SK-N-SH (cell line): Measurements from ENCODE around the gene KRTAP19-1. TPM values are rescaled to one million over a fixed set of nuclear protein-coding genes. Genes with fewer than 3 reads are reported as not detected.
A peak's percentile ranks its signal among the peaks of the same experiment; 100 is the strongest.

Experiments used
- CTCF ChIA-PET: fragments of 300-600, 350-600 bp; formaldehyde crosslinking; extraction: SDS; loops from one replicate; lab custom pipeline; 2021; lab: Yijun Ruan, JAX
- POLR2A ChIA-PET: fragments of 350-600 bp; sonication (Branson Sonifier 250); formaldehyde crosslinking; extraction: SDS; loops from one replicate; lab custom pipeline; 2020; ENCODE audit warnings: antibody characterized with exemption, inconsistent platforms; lab: Yijun Ruan, JAX
- DNase-seq: peaks from one replicate; pipeline ENCODE4 v3.0.0; 2012
- H2AFZ ChIP-seq: fragments of 200-600 bp; sonication (generic); 2 replicates; pipeline ENCODE4 v1.8.1; 2016; ENCODE audit warnings: antibody characterized with exemption, mild to moderate bottlenecking, low read depth
- H3F3A ChIP-seq: fragments of 200-600 bp; sonication (generic); replicated peaks from 2 replicates; pipeline ENCODE3; 2016; ENCODE audit warnings: antibody characterized with exemption, mild to moderate bottlenecking; ENCODE audit not compliant: insufficient read depth
- H3K27ac ChIP-seq, 2 experiments: fragments of 200-500 bp in 1 of 2; fragments of 200-600 bp in 1 of 2; sonication (Bioruptor generic) in 1 of 2; sonication (generic), shearing (Covaris generic) in 1 of 2; 2 replicates each; pipeline versions ENCODE4 v1.5.1 to v1.6.1; 2014 to 2016; ENCODE audit warnings: low read depth in 2 of 2, inconsistent platforms in 1 of 2, low read length in 1 of 2, mild to moderate bottlenecking in 1 of 2, mixed read lengths in 1 of 2
- H3K27me3 ChIP-seq: fragments of 200-600 bp; sonication (generic), shearing (Covaris generic); 2 replicates; pipeline ENCODE4 v1.6.1; 2016; ENCODE audit warnings: mixed run types; ENCODE audit not compliant: insufficient read depth
- H3K36me3 ChIP-seq, 2 experiments: fragments of 200-500 bp in 1 of 2; fragments of 200-600 bp in 1 of 2; sonication (Bioruptor generic) in 1 of 2; sonication (generic) in 1 of 2; replicated peaks in 1 of 2; 2 replicates each; pipeline versions ENCODE3 to v1.5.1; 2014 to 2016; ENCODE audit warnings: low read length in 1 of 2, mild to moderate bottlenecking in 1 of 2; ENCODE audit not compliant: insufficient read depth in 2 of 2, control insufficient read depth in 1 of 2
- H3K4me1 ChIP-seq, 2 experiments: fragments of 200-500 bp in 1 of 2; fragments of 200-600 bp in 1 of 2; sonication (Bioruptor generic) in 1 of 2; sonication (generic), shearing (Covaris generic) in 1 of 2; 2 replicates each; pipeline versions ENCODE4 v1.5.1 to v1.6.1; 2014 to 2016; ENCODE audit warnings: low read depth in 1 of 2, low read length in 1 of 2, mixed run types in 1 of 2; ENCODE audit not compliant: insufficient read depth in 2 of 2, control insufficient read depth in 1 of 2
- H3K4me2 ChIP-seq: fragments of 200-600 bp; sonication (generic), shearing (Covaris generic); 2 replicates; pipeline ENCODE4 v1.6.1; 2017; ENCODE audit warnings: mixed run types
- H3K4me3 ChIP-seq, 2 experiments: fragments of 200-500 bp in 1 of 2; fragments of 200-600 bp in 1 of 2; sonication (Bioruptor generic) in 1 of 2; sonication (generic), shearing (Covaris generic) in 1 of 2; 2 replicates each; pipeline versions ENCODE4 v1.5.1 to v1.8.1; 2014 to 2016; ENCODE audit warnings: low read depth in 2 of 2, inconsistent platforms in 1 of 2, low read length in 1 of 2, mild to moderate bottlenecking in 1 of 2, mixed read lengths in 1 of 2, moderate library complexity in 1 of 2
- H3K79me2 ChIP-seq: fragments of 200-600 bp; sonication (generic); 2 replicates; pipeline ENCODE4 v1.8.1; 2017; ENCODE audit warnings: mild to moderate bottlenecking; ENCODE audit not compliant: insufficient read depth
- H3K9ac ChIP-seq: fragments of 200-600 bp; sonication (generic); 2 replicates; pipeline ENCODE4 v1.6.1; 2017; ENCODE audit warnings: mixed run types
- H3K9me2 ChIP-seq: fragments of 200-600 bp; sonication (generic); 2 replicates; pipeline ENCODE4 v1.6.1; 2017; ENCODE audit warnings: mixed run types
- H3K9me3 ChIP-seq: fragments of 200-600 bp; sonication (generic); 2 replicates; pipeline ENCODE4 v1.6.1; 2017; ENCODE audit warnings: mixed run types, mild to moderate bottlenecking, moderate library complexity
- H4K20me1 ChIP-seq: fragments of 200-600 bp; sonication (generic); 2 replicates; pipeline ENCODE4 v1.6.1; 2017; ENCODE audit warnings: mild to moderate bottlenecking, mixed run types; ENCODE audit not compliant: insufficient read depth
- FOSL2 ChIP-seq: IDR thresholded peaks from 2 replicates; pipeline ENCODE4 v1.4.0; 2012; ENCODE audit warnings: low read depth, mild to moderate bottlenecking, moderate library complexity, borderline replicate concordance
- FOXJ3 ChIP-seq: sonication (generic); formaldehyde crosslinking; IDR thresholded peaks from 2 replicates; pipeline ENCODE4 v1.5.1; 2020; ENCODE audit warnings: mild to moderate bottlenecking, missing genetic modification reagents
- MEF2A ChIP-seq: IDR thresholded peaks from 2 replicates; pipeline ENCODE4 v1.4.0; 2012; ENCODE audit warnings: low read depth, borderline replicate concordance
- RAD21 ChIP-seq: IDR thresholded peaks from 2 replicates; pipeline ENCODE4 v1.6.1; 2012; ENCODE audit warnings: mild to moderate bottlenecking, low read length
- SMC3 ChIP-seq: IDR thresholded peaks from 2 replicates; pipeline ENCODE4 v1.6.1; 2012; ENCODE audit warnings: low read depth, low read length, improper control_type of control experiment
- WGBS: methylation state at CpG from one replicate; pipeline ENCODE4 v1.1.6; 2017; ENCODE audit warnings: low lambda C conversion rate; 5-methylcytosine and 5-hydroxymethylcytosine counted together
- polyA plus RNA-seq, 3 experiments: library from polyadenylated mRNA; depleted of rRNA; stranded (reverse); fragments of >200 nt; gene quantifications; 2 replicates each; pipeline ENCODE4 v1.2.3, GENCODE V29; 2012
- TF ChIP-seq, protein P1 (sequence below): IDR thresholded peaks from 2 replicates; pipeline ENCODE4 v1.4.0; 2012; ENCODE audit warnings: low read depth
- TF ChIP-seq, protein P2 (sequence below): fragments of 150-350 bp; IDR thresholded peaks from 2 replicates; pipeline ENCODE4 v1.6.1; 2017; ENCODE audit warnings: antibody characterized with exemption, low read length, low read depth, borderline replicate concordance
- TF ChIP-seq, protein P3 (sequence below): fragments of 200-600 bp; sonication (generic); IDR thresholded peaks from 2 replicates; pipeline ENCODE4 v1.6.1; 2017; ENCODE audit warnings: antibody characterized with exemption, mild to moderate bottlenecking, moderate library complexity

The KRTAP19-1 gene
- polyA plus RNA-seq, 1 of the 3 experiments (the other 2 are of a cell fraction), result not detected

DNA sequence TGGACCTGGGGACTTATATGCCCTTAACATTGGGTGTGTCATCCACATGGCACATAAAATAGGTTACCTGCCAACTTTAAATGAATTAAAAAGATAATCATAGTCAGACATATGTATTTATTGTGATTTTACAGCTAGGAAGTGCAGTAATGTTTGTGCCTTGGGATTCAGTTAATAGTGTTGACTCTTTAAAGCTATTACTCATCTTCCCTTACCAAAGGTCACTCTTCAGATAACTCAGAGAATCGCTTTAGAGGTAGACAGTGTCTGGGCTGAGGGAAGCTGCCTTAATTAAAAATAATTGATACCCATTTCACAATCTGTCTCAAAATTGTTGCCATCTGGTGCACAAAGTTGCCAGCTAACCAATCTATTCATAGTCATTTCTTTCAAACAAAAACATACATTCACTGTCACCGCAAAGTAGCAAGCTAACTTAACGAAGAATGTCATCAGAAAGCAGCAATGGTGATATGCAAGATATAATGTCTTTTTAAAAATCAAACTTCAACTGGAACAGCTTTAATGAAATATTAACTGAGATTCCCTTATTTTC lies 43.1 kb downstream of the KRTAP19-1 start:
- Histone ChIP-seq H3K9ac (no peak overlapping the region), H3K4me2 (no peak overlapping the region), H3K9me2 (no peaks in the 10 kb centered on the region), H3K4me3 (no peak overlapping the region), H3K36me3 (no peaks in the 10 kb centered on the region), H3F3A (no peaks in the 10 kb centered on the region), H3K79me2 (no peaks in the 10 kb centered on the region), H4K20me1 (no peaks in the 10 kb centered on the region), H2AFZ (no peak overlapping the region), H3K9me3 (no peaks in the 10 kb centered on the region), H3K27me3 (peaks cover 5% of the 10 kb centered on the region; the same call in 1 of the 2 replicates), H3K4me1 (no peaks in the 10 kb centered on the region), H3K27ac (no peak overlapping the region)
- 5% methylated on average over 3 of the region's 3 CpGs for WGBS
- TF ChIP-seq, protein P1, sequence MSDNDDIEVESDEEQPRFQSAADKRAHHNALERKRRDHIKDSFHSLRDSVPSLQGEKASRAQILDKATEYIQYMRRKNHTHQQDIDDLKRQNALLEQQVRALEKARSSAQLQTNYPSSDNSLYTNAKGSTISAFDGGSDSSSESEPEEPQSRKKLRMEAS, result no peak
- TF ChIP-seq MEF2A, result no peak
- TF ChIP-seq, protein P2, sequence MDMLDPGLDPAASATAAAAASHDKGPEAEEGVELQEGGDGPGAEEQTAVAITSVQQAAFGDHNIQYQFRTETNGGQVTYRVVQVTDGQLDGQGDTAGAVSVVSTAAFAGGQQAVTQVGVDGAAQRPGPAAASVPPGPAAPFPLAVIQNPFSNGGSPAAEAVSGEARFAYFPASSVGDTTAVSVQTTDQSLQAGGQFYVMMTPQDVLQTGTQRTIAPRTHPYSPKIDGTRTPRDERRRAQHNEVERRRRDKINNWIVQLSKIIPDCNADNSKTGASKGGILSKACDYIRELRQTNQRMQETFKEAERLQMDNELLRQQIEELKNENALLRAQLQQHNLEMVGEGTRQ, result no peak
- ChIA-PET CTCF (no interaction called here), POLR2A (no interaction called here)
- DNase-seq, result no peak

GRCh38 chr21:30434033-30434631 lies 46.0 kb downstream of the KRTAP19-1 start:
- Histone ChIP-seq H3K9me3 (no peaks in the 10 kb centered on the region), H3K4me1 (no peaks in the 10 kb centered on the region), H2AFZ (no peak overlapping the region), H3K27ac (no peak overlapping the region), H4K20me1 (no peaks in the 10 kb centered on the region), H3K9ac (no peak overlapping the region), H3K9me2 (no peaks in the 10 kb centered on the region), H3F3A (no peaks in the 10 kb centered on the region), H3K36me3 (no peaks in the 10 kb centered on the region), H3K4me2 (no peak overlapping the region), H3K27me3 (no peaks in the 10 kb centered on the region; the same call in 1 of the 2 replicates), H3K4me3 (no peak overlapping the region), H3K79me2 (no peaks in the 10 kb centered on the region)
- peak; percentile 28; the same call in 1 of the 2 replicates for TF ChIP-seq SMC3
- TF ChIP-seq FOSL2, result no peak
- TF ChIP-seq, protein P3, sequence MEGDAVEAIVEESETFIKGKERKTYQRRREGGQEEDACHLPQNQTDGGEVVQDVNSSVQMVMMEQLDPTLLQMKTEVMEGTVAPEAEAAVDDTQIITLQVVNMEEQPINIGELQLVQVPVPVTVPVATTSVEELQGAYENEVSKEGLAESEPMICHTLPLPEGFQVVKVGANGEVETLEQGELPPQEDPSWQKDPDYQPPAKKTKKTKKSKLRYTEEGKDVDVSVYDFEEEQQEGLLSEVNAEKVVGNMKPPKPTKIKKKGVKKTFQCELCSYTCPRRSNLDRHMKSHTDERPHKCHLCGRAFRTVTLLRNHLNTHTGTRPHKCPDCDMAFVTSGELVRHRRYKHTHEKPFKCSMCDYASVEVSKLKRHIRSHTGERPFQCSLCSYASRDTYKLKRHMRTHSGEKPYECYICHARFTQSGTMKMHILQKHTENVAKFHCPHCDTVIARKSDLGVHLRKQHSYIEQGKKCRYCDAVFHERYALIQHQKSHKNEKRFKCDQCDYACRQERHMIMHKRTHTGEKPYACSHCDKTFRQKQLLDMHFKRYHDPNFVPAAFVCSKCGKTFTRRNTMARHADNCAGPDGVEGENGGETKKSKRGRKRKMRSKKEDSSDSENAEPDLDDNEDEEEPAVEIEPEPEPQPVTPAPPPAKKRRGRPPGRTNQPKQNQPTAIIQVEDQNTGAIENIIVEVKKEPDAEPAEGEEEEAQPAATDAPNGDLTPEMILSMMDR, result peak; percentile 65
- TF ChIP-seq FOXJ3 (CRISPR knock-in tag), result no peak
- peak; percentile 44 for TF ChIP-seq RAD21
- ChIA-PET CTCF (interaction anchor here (0.6 to 2.6 kb wide), 16 partner anchors 8 to 468 kb away, joined by 3 to 11 read pairs (median 4); no protein-coding TSS in a partner anchor), POLR2A (no interaction called here)
- DNase-seq, result peak; percentile 33
- 2% methylated on average over 10 of the region's 10 CpGs for WGBS
